GM12878 (cell line): Measurements from ENCODE around the gene A1BG. TPM values are rescaled to one million over a fixed set of nuclear protein-coding genes. Genes with fewer than 3 reads are reported as not detected.

ENCODE experiments used
- ASH2L ChIP-seq: fragments of 300-600, 200-600 bp; sonication (generic); IDR thresholded peaks from 2 replicates; pipeline ENCODE4 v1.6.1; 2017; ENCODE audit warnings: low read depth, mild to moderate bottlenecking, borderline replicate concordance
- ATF3 ChIP-seq: IDR thresholded peaks from 2 replicates; pipeline ENCODE4 v1.6.1; 2011; ENCODE audit warnings: low read depth, mild to moderate bottlenecking, low read length, moderate library complexity, borderline replicate concordance; ENCODE audit errors: extremely low read depth
- ATF7 ChIP-seq: fragments of 450-650 bp; IDR thresholded peaks from 2 replicates; pipeline ENCODE4 v1.6.1; 2016; ENCODE audit warnings: low read depth, mild to moderate bottlenecking
- CHD2 ChIP-seq: IDR thresholded peaks from 2 replicates; pipeline ENCODE4 v1.6.1; 2011; ENCODE audit warnings: low read depth, low read length, improper control_type of control experiment, borderline replicate concordance
- CHD4 ChIP-seq: fragments of 200-600 bp; sonication (generic); IDR thresholded peaks from 2 replicates; pipeline ENCODE4 v1.6.1; 2016; ENCODE audit warnings: mild to moderate bottlenecking
- EED ChIP-seq: sonication (generic); IDR thresholded peaks from 2 replicates; pipeline ENCODE4 v1.6.1; 2016; ENCODE audit warnings: antibody characterized with exemption, low read depth
- EP300 ChIP-seq, 2 experiments: fragments of 150-350 bp in 1 of 2; IDR thresholded peaks; 2 replicates each; pipeline ENCODE4 v1.6.1; 2011 to 2012; ENCODE audit warnings: low read depth in 2 of 2, low read length in 2 of 2, borderline replicate concordance in 1 of 2, improper control_type of control experiment in 1 of 2, inconsistent platforms in 1 of 2; ENCODE audit not compliant: control insufficient read depth in 1 of 2
- ETV6 ChIP-seq, 2 experiments: fragments of 450-650 bp in 1 of 2; IDR thresholded peaks in 1 of 2; conservative IDR thresholded peaks in 1 of 2; 2 replicates each; pipeline ENCODE4 v1.6.1; 2014; ENCODE audit warnings: antibody characterized with exemption in 1 of 2, borderline replicate concordance in 1 of 2, low read depth in 1 of 2, mild to moderate bottlenecking in 1 of 2, moderate library complexity in 1 of 2
- HDGF ChIP-seq: fragments of 450-650 bp; IDR thresholded peaks from 2 replicates; pipeline ENCODE4 v1.6.1; 2016; ENCODE audit warnings: antibody characterized with exemption
- KDM1A ChIP-seq: fragments of 200-600 bp; sonication (generic); IDR thresholded peaks from 2 replicates; pipeline ENCODE4 v1.6.1; 2016; ENCODE audit warnings: borderline replicate concordance
- NFXL1 ChIP-seq: fragments of 450-650 bp; IDR thresholded peaks from 2 replicates; pipeline ENCODE4 v1.6.1; 2017; ENCODE audit warnings: antibody characterized with exemption, mild to moderate bottlenecking, borderline replicate concordance
- NFYB ChIP-seq: IDR thresholded peaks from 2 replicates; pipeline ENCODE4 v1.6.1; 2011; ENCODE audit warnings: low read depth, mild to moderate bottlenecking, low read length, improper control_type of control experiment, moderate library complexity; ENCODE audit not compliant: insufficient read depth
- NRF1 ChIP-seq: conservative IDR thresholded peaks from 2 replicates; pipeline ENCODE4 v1.6.1; 2011; ENCODE audit warnings: mild to moderate bottlenecking, low read depth, low read length, improper control_type of control experiment
- PML ChIP-seq: IDR thresholded peaks from 2 replicates; pipeline ENCODE4 v1.6.1; 2012; ENCODE audit warnings: low read length, inconsistent platforms
- RAD51 ChIP-seq: fragments of 450-650 bp; IDR thresholded peaks from 2 replicates; pipeline ENCODE4 v1.6.1; 2016; ENCODE audit warnings: moderate library complexity, mild to moderate bottlenecking, inconsistent platforms
- RELB ChIP-seq: fragments of 450-650 bp; IDR thresholded peaks from 2 replicates; pipeline ENCODE4 v1.6.1; 2017; ENCODE audit warnings: low read depth, mild to moderate bottlenecking, moderate library complexity
- SMARCA5 ChIP-seq: fragments of 450-650 bp; IDR thresholded peaks from 2 replicates; pipeline ENCODE4 v1.6.1; 2017; ENCODE audit warnings: mild to moderate bottlenecking
- SPI1 ChIP-seq: IDR thresholded peaks from 2 replicates; pipeline ENCODE4 v1.6.1; 2011; ENCODE audit warnings: low read depth, mild to moderate bottlenecking, low read length, moderate library complexity, borderline replicate concordance; ENCODE audit not compliant: insufficient read depth
- TCF12 ChIP-seq: IDR thresholded peaks from 2 replicates; pipeline ENCODE4 v1.6.1; 2011; ENCODE audit warnings: low read depth, mild to moderate bottlenecking, low read length
- ZBTB33 ChIP-seq: fragments of 450-650 bp; IDR thresholded peaks from 2 replicates; pipeline ENCODE4 v1.6.1; 2017; ENCODE audit warnings: mild to moderate bottlenecking
- ZNF592 ChIP-seq: fragments of 450-650 bp; IDR thresholded peaks from 2 replicates; pipeline ENCODE4 v1.6.1; 2017; ENCODE audit warnings: mild to moderate bottlenecking, moderate library complexity
- polyA plus RNA-seq, 11 experiments: library from polyadenylated mRNA; depleted of rRNA in 4 of 11; unstranded in 6 of 11; stranded (reverse) in 5 of 11; fragments of >200 nt; fragmentation: Nextera tagmentation in 4 of 11; fragmentation: Illumina TruSeq in 1 of 11; extraction: Ambion mirVana in 4 of 11; extraction: Trizol in 1 of 11; gene quantifications; 1 replicate in 1 of 11; 2 replicates in 10 of 11; pipeline versions ENCODE4 v1.2.1 to v1.2.3, GENCODE V29; 2011 to 2016; ENCODE audit warnings: inconsistent platforms in 2 of 11, missing spikeins in 2 of 11, low read depth in 1 of 11
- total RNA-seq, 4 experiments: library from RNA; depleted of rRNA in 3 of 4; stranded (reverse); fragments of >200 nt in 3 of 4; fragmentation: Illumina TruSeq in 1 of 4; extraction: Trizol in 1 of 4; gene quantifications; 2 replicates each; pipeline versions ENCODE4 v1.2.1 to v1.2.3, GENCODE V29; 2013 to 2021

The A1BG gene
- total and polyA plus RNA-seq, 10 of the 15 experiments (the other 5 are each of a cell fraction or from before 2014, with no cell fraction given) = 0.34 to 29.6 (median 11.8) TPM

GRCh38 chr19:58305065-58305931, 48.0 kb downstream of the A1BG start, which contains the start of gene ERVK3-1 (continued):
- TF ChIP-seq HDGF = peak; percentile 98
- no peak for TF ChIP-seq ATF3
- TF ChIP-seq ETV6 (conservative IDR thresholded peaks at IDR 0.05 in 1 of 2, IDR thresholded peaks at IDR 0.05 in 1 of 2; ENCODE audit: borderline replicate concordance in 1 of 2, low read depth in 1 of 2) = peak in 1 of 2 experiments; percentile 88; a peak in 3 of 4 replicates
- peak; percentile 52; the same call in 1 of the 2 replicates for TF ChIP-seq ATF7
- TF ChIP-seq KDM1A = no peak
- no peak for TF ChIP-seq ASH2L
- 0 out of 2 replicates have a peak, but pooled peaks have one; percentile 57 for TF ChIP-seq SMARCA5
- peak; percentile 76 for TF ChIP-seq CHD2
- no peak for TF ChIP-seq RAD51
- no peak for TF ChIP-seq NFXL1
- no peak for TF ChIP-seq NFYB
- no peak for TF ChIP-seq ZNF592
- TF ChIP-seq RELB = peak; percentile 68
- TF ChIP-seq SPI1 = peak; percentile 74; the same call in 1 of the 2 replicates
- peak; percentile 42 for TF ChIP-seq NRF1
- TF ChIP-seq EP300 (IDR thresholded peaks at IDR 0.05; ENCODE audit: borderline replicate concordance in 1 of 2, control insufficient read depth in 1 of 2, low read depth in 2 of 2, low read length in 2 of 2) = no peak
- no peak for TF ChIP-seq CHD4
- TF ChIP-seq TCF12 = peak; percentile 30; the same call in 1 of the 2 replicates
- TF ChIP-seq EED = no peak; the same call in 1 of the 2 replicates
- TF ChIP-seq PML = peak; percentile 94
- TF ChIP-seq ZBTB33 = no peak
